Right forelimb (tissue), 1 donor: ENCODE measurements around the gene SLC25A36.
A peak's percentile ranks its signal among the peaks of the same experiment; 100 is the strongest.
"Not testable (repeated sequence)": the region's sequence is repeated elsewhere in the genome, so short reads cannot be mapped to it uniquely, and the experiment has no call there.

Experiments used
- DNase-seq: peaks from one replicate; pipeline ENCODE4 v3.0.0-alpha.2; 2018

Gene SLC25A36

DNA sequence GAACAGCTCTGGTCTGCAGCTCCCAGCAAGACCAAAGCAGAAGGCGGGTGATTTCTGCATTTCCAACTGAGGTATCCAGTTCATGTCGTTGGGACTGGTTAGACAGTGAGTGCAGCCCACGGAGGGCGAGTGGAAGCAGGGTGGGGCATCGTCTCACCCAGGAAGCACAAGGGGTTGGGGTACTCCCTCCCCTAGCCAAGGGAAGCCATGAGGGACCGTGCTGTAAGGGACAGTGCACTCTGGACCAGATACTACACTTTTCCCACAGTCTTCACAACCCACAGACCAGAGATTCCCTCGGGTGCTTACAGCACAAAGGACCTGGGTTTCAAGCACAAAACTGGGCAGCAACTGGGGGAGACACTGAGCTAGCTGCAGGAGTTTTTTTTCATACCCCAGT lies 8.5 kb upstream of the SLC25A36 start:
- no peak for DNase-seq

- no peak for DNase-seq
Measured at GRCh38 chr3:140933552-140933951, 8.1 kb upstream of the SLC25A36 start.

GRCh38 chr3:140939305-140939704 lies 2.3 kb upstream of the SLC25A36 start:
- DNase-seq = not testable (repeated sequence)

- no peak for DNase-seq
Measured at GRCh38 chr3:140941090-140941433, 574 bp upstream of the SLC25A36 start.

DNA sequence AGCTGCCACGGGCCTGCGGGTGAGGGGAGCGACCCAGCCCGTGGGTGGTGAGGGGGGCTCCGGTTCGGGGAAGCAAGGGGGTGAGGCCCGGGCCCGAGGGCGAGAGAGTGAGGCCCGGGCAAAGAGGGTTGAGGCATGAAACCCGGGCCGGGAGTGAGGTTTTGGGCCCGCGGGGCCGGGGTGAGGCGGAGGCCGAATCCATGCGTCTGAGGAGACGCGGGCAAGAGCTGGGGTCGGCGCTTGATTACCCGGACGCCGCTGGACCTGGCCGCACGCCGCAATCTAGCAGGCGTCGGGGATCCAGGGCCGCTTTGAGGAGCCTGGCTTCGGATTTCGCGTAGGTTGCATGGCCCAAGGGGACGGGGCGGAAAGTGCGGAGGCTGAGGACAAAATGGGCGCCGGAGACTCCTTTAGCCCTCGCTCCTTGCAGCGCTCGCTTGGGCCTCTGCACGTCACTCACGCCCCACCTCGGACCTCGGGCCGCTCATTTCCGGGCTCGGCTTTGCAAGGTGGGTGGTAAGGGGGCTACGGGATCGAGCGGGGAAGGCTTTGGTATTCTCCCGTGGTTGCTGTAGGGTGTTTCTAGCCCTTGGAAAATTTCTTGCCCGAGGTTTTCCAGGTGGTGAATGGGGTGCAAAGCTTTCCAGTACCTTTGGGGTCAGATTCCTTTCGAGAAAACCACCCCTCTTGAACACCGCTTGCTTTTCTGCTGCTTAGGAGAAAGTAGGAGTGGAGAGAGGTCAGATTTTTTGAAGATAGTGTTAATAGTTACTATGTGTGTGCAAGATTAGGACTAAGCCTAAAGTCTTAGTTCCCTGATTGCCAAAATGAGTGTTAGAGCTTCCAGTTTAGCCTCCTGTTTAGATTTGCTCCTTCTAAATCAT lies 827 bp downstream of the SLC25A36 start:
- peak; percentile 84 for DNase-seq

DNA sequence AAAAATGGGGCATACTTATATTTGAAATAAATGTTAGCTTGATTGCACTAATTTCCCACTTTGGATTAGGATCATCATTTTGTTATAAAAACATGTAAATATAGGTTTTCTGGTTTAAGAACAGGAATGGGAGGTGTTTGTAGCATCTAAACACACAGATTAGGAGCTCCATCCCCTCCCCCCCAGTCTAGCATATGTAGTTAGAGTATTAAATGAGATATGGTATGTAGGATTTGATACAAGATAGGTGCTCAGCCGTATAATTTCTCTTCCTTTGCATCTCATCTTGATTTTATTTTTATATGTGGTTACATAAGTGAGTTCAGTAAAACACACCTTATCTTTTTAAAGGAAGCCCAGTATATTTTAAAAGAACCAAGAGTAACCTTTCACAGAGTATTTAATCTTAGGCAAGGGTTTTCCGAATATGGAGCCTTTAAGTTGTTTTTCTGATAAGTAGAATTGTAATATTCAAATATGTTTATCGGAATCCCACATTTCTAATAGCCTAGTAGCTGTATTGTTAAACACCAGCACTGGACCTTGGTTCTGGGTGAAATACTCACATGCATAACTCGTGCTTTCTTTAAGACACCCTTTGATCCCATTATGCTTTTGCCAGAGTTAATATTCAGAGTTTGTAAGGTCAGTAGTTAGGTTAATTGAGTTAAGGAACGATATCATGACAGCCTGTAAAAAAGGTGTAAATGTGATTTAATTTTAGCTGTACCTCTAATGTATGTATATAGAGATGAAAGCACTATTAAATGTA lies 2.3 kb downstream of the SLC25A36 start:
- no peak for DNase-seq

- no peak for DNase-seq
Measured at GRCh38 chr3:140948460-140949249, 7.0 kb downstream of the SLC25A36 start.

- DNase-seq = no peak
Measured at GRCh38 chr3:140950144-140950543, 8.5 kb downstream of the SLC25A36 start.

DNA sequence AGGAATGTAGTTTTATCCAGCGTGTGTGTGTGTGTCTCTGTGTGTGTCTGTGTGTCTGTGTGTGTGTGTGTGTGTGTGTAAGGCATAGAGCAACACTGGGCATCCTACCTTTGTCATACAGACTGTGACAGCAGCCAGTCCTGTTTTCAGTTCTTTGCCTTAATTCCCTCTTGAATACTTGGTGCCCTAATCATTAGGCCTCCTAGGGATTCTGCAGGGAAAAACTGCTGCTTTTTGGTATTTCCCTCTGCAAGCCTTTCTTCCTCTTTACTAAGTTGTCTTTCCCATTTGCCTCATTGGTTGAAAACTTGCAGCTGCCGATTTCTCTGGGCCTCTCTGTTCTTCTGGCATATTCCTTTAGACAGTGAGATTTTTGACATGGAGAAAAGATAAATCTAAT lies 9.2 kb downstream of the SLC25A36 start:
- no peak for DNase-seq

DNA sequence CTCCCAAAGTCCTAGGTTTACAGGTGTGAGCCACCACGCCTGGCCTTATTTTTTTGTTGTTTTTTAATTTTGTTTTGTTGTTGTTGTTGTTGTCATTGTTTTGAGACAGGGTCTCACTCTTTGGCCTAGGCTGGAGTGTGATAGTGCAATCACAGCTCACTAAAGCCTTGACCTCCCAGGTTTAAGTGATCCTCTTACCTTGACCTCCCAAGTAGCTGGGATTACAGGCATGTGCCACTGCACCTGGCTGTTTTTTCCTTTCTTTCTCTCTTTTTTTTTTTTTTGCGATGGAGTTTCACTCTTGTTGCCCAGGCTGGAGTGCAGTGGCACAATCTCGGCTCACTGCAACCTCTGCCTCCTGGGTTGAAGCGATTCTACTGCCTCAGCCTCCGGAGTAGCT lies 10.1 kb downstream of the SLC25A36 start:
- DNase-seq = not testable (repeated sequence)

- no peak for DNase-seq
Measured at GRCh38 chr3:140953028-140953960, 11.7 kb downstream of the SLC25A36 start.

- no peak for DNase-seq
Measured at GRCh38 chr3:140954576-140954975, 12.9 kb downstream of the SLC25A36 start.

DNA sequence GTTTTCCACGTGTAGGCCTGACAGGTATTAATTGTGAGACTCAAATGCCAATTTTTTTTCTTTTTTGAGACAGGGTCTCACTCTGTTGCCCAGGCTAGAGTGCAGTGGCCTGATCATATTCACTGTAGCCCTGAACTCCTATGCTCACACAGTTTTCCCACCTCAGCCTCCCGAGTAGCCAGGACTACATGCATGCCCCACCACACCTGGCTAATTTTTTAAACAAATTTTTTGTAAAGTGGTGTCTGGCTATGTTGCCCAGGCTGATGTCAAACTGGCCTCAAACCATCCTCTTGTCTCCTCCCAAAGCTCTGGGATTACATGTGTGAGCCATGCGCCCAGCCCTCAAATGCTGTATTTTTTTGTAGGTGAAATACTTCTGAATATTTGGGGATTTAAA lies 14.0 kb downstream of the SLC25A36 start:
- DNase-seq = no peak

DNA sequence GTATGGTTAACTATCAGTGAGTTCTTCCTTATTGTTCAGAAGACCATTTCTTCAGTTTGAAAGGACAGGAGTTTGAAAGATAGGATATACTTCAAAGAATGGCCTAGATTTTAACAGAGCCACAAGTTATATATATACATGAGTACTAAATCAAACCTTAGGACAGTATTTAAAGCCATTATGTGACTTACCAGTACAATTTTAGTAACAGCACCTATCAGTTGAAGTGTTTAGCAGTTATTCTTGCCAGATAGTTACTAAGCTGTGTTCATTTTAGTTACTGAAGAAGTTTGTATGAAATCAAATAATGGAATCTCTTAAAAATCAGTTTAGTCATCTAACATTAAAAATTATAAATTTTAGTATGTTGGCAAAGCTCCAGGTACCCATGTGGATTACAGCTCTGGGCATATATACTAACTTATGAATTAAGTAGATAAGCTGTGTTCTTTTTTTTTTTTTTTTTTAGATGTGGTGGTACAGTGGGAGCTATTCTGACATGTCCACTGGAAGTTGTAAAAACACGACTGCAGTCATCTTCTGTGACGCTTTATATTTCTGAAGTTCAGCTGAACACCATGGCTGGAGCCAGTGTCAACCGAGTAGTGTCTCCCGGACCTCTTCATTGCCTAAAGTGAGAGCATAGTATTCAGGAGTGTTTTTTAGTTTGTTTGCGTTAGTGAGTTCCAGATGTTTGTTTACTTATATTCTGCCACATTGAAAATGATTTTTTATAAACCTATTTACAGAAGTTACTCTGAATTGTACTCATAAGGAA lies 14.6 kb downstream of the SLC25A36 start:
- DNase-seq = no peak

- no peak for DNase-seq
Measured at GRCh38 chr3:140972833-140973232, 31.2 kb downstream of the SLC25A36 start.

DNA sequence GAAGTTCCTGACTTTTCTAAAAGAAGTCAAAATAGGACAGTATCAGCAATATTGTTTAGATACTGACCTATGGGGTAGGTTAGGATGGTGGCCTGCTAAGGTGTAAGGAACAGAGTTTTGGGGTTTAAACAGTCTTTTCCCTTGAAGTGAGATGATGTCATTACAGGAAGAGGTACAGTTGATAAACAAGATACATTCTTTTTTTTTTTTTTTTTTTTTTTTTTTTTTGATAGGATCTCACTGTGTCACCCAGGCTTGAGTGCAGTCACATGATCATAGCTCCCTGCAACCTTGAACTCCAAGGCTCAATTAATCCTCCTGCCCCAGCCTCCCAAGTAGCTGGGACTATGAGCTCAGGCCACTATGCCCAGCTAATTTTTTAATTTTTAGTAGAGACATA lies 33.3 kb downstream of the SLC25A36 start:
- DNase-seq = no peak

DNA sequence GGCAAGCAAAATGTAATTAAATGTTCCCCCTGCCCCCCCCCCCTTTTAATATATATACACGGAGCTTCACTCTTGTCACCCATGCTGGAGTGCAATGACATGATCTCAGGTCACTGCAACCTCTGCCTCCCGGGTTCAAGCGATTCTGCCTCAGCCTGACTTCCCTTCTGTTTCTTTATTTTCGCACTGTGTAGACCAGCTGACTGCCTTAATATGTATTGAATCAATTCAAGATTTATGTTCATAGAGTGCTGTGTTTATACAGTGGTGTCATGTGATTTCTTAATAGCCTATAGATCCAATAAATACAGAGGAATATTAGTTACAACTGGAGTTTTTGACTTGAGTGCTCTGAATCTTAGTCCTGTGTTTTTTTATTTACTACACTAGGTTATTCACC lies 39.0 kb downstream of the SLC25A36 start:
- DNase-seq = no peak

DNA sequence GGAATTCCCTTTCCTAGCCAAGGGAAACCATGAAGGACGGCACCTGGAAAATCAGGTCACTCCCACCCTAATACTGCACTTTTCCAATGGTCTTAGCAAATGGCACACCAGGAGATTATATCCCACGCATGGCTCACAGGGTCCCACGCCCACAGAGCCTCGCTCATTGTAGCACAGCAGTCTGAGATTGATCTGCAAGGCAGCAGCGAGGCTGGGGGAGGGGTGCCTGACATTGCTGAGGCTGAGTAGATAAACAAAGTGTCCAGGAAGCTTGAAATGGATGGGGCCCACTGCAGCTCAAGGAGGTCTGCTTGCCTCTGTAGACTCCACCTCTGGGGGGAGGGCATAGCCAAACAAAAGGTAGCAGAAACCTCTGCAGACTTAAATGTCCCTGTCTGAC lies 46.2 kb downstream of the SLC25A36 start:
- not testable (repeated sequence) for DNase-seq

DNA sequence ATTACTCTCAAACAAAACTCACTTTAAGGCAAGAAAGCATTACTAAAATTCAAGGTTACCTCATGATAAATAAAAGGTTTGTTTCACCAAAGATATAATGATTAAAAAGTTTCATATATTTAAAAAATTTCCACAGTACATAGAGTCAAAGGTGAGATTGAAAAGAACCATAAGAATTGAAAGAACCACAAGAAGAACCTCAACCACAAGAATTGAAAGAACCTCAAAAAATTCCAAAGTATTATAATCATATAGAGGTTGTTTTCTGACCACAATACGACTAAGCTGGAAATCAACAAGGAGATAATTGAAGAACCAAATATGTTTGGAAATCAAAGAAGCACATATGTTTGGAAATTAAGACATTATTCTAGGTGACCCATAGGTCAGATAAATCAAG lies 52.7 kb downstream of the SLC25A36 start:
- no peak for DNase-seq

DNA sequence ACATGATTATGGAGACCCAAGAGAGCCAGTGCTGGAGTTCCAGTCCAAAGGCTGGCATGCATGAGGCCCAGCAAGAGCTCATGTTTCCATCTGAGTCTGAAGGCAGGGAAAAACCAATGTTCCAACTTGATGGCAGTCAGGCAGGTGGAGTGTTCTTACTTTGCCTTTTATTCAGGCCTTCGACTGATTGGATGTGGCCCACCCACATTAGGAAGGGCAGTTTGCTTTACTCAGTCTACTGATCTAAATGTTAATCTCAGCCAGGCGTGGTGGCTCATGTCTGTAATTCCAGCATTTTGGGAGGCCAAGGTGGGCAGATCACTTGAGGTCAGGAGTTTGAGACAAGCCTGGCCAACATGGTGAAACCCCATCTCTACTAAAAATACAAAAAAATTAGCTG lies 53.2 kb downstream of the SLC25A36 start:
- DNase-seq = not testable (repeated sequence)

DNA sequence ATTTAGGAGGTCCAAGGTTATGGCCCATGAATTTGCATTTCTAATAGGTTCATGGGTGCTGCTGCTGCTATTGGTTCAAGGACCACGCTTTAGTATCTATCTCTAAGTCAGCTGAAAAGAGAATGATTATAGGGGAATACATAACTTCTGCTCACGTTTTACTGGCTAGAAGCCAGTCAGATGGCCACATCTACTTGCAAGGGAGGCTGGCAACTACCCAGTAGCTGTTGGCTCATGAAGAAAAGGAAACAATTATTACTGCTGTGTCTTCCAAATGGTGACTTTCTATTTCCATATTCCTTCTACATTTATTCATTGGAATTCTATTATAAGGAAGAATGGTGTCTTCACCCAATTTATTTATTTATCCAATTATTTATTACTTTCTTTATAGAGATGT lies 54.2 kb downstream of the SLC25A36 start:
- no peak for DNase-seq
